DND-41 (cell line): ENCODE data around the gene NR1H4.

ENCODE experiments used
- ATAC-seq: fragments of 200-7000 bp; cut with Tn5 transposase; 3 replicates; pipeline ENCODE4 v1.9.1; 2021; ENCODE audit warnings: low read depth; ENCODE audit not compliant: insufficient read depth
- DNase-seq: peaks from one replicate; pipeline ENCODE4 v3.0.0-alpha.2; 2020
- H2AFZ ChIP-seq: 2 replicates; pipeline ENCODE4 v1.6.0; 2012; ENCODE audit warnings: low read depth, low read length
- H3K27ac ChIP-seq: 2 replicates; pipeline ENCODE4 v1.5.1; 2012; ENCODE audit warnings: low read length, inconsistent platforms
- H3K27me3 ChIP-seq: fragments of 200-600 bp; sonication (generic); 2 replicates; pipeline ENCODE4 v1.6.0; 2012; ENCODE audit warnings: low read length, mild to moderate bottlenecking, inconsistent platforms; ENCODE audit not compliant: insufficient read depth, poor library complexity
- H3K36me3 ChIP-seq: 2 replicates; pipeline ENCODE4 v1.5.1; 2012; ENCODE audit warnings: low read length, inconsistent platforms; ENCODE audit not compliant: insufficient read depth
- H3K4me1 ChIP-seq: 2 replicates; pipeline ENCODE4 v1.5.1; 2012; ENCODE audit warnings: mild to moderate bottlenecking, low read length; ENCODE audit not compliant: insufficient read depth
- H3K4me2 ChIP-seq: 2 replicates; pipeline ENCODE4 v1.6.0; 2012; ENCODE audit warnings: mild to moderate bottlenecking, moderate library complexity, low read length, inconsistent platforms; ENCODE audit not compliant: insufficient read depth
- H3K4me3 ChIP-seq, 2 experiments: fragments of 200-600 bp in 1 of 2; shearing (Covaris generic) in 1 of 2; 2 replicates each; pipeline ENCODE4 v1.5.1; 2012 to 2016; ENCODE audit warnings: inconsistent platforms in 2 of 2, low read length in 2 of 2, mild to moderate bottlenecking in 2 of 2, low read depth in 1 of 2, moderate library complexity in 1 of 2
- H3K79me2 ChIP-seq: 2 replicates; pipeline ENCODE4 v1.6.0; 2012; ENCODE audit warnings: low read length, inconsistent platforms; ENCODE audit not compliant: insufficient read depth
- H3K9ac ChIP-seq: 2 replicates; pipeline ENCODE4 v1.6.0; 2012; ENCODE audit warnings: low read depth, mild to moderate bottlenecking, inconsistent platforms, low read length, moderate library complexity
- H3K9me3 ChIP-seq: 2 replicates; pipeline ENCODE4 v1.5.1; 2012; ENCODE audit warnings: low read length, moderate library complexity, mild to moderate bottlenecking, inconsistent platforms; ENCODE audit not compliant: insufficient read depth, severe bottlenecking
- H4K20me1 ChIP-seq: 2 replicates; pipeline ENCODE4 v1.6.0; 2012; ENCODE audit warnings: low read length; ENCODE audit not compliant: insufficient read depth
- EZH2 ChIP-seq: IDR thresholded peaks from 3 replicates; pipeline ENCODE4 v1.6.1; 2012; ENCODE audit warnings: borderline replicate concordance, low read depth, mild to moderate bottlenecking, moderate library complexity, low read length, inconsistent platforms; ENCODE audit not compliant: severe bottlenecking
- TF ChIP-seq, protein P1 (sequence below): IDR thresholded peaks from 2 replicates; pipeline ENCODE4 v1.5.1; 2012; ENCODE audit warnings: borderline replicate concordance, low read length, moderate library complexity, mild to moderate bottlenecking; ENCODE audit not compliant: poor library complexity, severe bottlenecking; ENCODE audit errors: extremely low read depth

The NR1H4 gene

DNA sequence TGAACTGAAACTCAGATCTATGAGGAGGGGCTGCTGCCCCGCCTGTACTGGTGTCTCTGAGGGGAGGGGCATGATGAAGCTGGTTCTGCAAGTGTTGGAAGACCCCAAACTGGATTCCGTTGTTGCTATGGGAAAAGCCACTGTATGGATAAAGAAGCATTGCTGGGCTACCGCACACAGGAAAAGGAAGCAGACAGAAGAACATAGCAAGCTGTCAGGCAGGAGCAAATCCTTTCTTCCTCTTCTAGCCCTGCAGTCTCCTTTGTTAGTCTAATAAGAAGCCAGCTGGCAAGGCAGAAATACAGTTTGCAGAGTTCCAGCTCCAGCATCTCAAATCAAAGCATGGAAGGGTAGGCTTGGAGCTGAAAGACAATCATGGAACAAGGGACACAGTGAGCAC is 26.3 kb upstream of the NR1H4 start:
- H2AFZ ChIP-seq, result no peak overlapping the region
- H3K27ac ChIP-seq, result no peak overlapping the region
- H3K79me2 ChIP-seq, result no peaks in the 10 kb centered on the region
- H3K4me1 ChIP-seq, result no peaks in the 10 kb centered on the region
- TF ChIP-seq, protein P1, sequence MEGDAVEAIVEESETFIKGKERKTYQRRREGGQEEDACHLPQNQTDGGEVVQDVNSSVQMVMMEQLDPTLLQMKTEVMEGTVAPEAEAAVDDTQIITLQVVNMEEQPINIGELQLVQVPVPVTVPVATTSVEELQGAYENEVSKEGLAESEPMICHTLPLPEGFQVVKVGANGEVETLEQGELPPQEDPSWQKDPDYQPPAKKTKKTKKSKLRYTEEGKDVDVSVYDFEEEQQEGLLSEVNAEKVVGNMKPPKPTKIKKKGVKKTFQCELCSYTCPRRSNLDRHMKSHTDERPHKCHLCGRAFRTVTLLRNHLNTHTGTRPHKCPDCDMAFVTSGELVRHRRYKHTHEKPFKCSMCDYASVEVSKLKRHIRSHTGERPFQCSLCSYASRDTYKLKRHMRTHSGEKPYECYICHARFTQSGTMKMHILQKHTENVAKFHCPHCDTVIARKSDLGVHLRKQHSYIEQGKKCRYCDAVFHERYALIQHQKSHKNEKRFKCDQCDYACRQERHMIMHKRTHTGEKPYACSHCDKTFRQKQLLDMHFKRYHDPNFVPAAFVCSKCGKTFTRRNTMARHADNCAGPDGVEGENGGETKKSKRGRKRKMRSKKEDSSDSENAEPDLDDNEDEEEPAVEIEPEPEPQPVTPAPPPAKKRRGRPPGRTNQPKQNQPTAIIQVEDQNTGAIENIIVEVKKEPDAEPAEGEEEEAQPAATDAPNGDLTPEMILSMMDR, result no peak
- no peak for TF ChIP-seq EZH2
- no peaks in the 10 kb centered on the region for H3K9me3 ChIP-seq
- no peak overlapping the region for H3K9ac ChIP-seq
- ATAC-seq (no peak), DNase-seq (no peak)
- no peaks in the 10 kb centered on the region for H3K36me3 ChIP-seq
- no peak overlapping the region for H3K4me2 ChIP-seq
- H3K4me3 ChIP-seq, result no peak overlapping the region
- H4K20me1 ChIP-seq, result no peaks in the 10 kb centered on the region
- no peaks in the 10 kb centered on the region for H3K27me3 ChIP-seq

DNA sequence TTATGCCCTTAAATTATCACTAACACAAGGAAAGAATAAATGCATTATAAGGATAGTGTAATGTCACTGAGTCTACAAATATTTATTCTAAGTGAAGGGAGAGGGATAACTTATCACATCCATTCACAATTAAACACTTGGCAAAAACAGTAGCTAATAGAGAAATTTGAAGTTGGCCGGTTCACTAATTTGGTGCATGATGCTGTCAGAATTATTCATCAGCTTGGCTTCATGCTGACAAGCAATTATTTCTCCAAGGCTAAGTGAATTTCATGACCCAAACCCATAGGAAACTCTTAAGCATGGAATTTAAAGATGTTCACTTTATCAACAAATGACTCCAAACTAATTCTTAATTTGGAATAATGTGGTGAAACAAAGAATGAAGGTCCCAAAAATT is 25.0 kb upstream of the NR1H4 start:
- no peaks in the 10 kb centered on the region for H3K27me3 ChIP-seq
- no peak overlapping the region for H3K27ac ChIP-seq
- H3K9ac ChIP-seq, result no peak overlapping the region

DNA sequence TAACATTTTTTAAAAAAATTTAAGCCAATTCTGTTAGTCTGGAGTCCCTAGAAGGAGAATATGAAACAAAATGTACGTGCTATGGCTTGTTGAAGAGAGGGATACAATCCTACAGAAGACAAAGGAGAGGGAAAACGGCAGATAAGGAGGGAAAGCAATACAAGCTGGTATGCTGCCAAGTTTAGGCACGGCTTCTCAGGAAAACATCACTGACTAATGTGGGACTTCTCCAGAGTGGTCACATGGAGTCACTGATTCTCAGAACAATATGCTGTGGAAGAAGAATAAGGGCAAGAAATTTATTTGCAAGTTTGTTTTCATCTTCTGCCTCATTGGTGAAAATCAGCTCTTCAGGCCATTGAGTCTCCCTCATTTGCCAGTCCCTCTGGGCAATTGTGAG is 22.9 kb upstream of the NR1H4 start:
- H4K20me1 ChIP-seq, result no peaks in the 10 kb centered on the region
- no peak overlapping the region for H3K27ac ChIP-seq
- no peaks in the 10 kb centered on the region for H3K36me3 ChIP-seq
- no peak overlapping the region for H2AFZ ChIP-seq
- H3K4me1 ChIP-seq, result no peaks in the 10 kb centered on the region
- H3K9me3 ChIP-seq, result no peaks in the 10 kb centered on the region
- no peaks in the 10 kb centered on the region for H3K79me2 ChIP-seq
- TF ChIP-seq, protein P1, result no peak
- TF ChIP-seq EZH2, result no peak
- no peak overlapping the region for H3K9ac ChIP-seq
- DNase-seq, result no peak
- no peak overlapping the region for H3K4me3 ChIP-seq
- no peak for ATAC-seq
- H3K4me2 ChIP-seq, result no peak overlapping the region
- no peaks in the 10 kb centered on the region for H3K27me3 ChIP-seq

More for the DNA sequence above, 25.0 kb upstream of the NR1H4 start:
- H2AFZ ChIP-seq, result no peak overlapping the region
- no peak for ATAC-seq
- H3K79me2 ChIP-seq, result no peaks in the 10 kb centered on the region
- no peaks in the 10 kb centered on the region for H3K4me1 ChIP-seq
- no peak for DNase-seq
- no peaks in the 10 kb centered on the region for H3K9me3 ChIP-seq
- TF ChIP-seq, protein P1, result no peak
- TF ChIP-seq EZH2, result no peak
- H3K36me3 ChIP-seq, result no peaks in the 10 kb centered on the region
- no peak overlapping the region for H3K4me3 ChIP-seq
- no peaks in the 10 kb centered on the region for H4K20me1 ChIP-seq
- no peak overlapping the region for H3K4me2 ChIP-seq

DNA sequence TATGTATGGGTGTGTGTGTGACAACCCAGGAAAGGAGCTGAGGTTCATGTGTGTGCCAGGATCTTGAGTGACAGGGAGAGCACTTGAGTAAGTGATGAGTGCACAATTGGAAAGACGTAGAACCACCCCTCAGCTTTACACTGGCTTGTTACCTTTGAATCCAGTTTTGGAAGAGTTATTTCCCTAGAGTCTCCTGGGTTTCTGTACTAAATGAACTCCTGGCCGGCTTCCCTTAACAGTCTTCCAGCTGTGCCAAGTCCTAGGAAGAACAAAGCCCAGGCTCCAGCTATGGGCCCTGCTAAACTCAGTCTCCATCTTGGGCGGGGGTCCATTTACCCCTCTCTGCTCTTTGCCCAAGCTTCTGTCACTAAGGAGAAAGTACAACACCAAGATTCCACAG is 19.7 kb upstream of the NR1H4 start:
- H2AFZ ChIP-seq, result no peak overlapping the region
- H3K9ac ChIP-seq, result no peak overlapping the region
- H3K4me3 ChIP-seq, result no peak overlapping the region
- H3K4me1 ChIP-seq, result no peaks in the 10 kb centered on the region
- no peaks in the 10 kb centered on the region for H3K36me3 ChIP-seq
- no peak overlapping the region for H3K4me2 ChIP-seq
- no peak for ATAC-seq
- H3K27ac ChIP-seq, result no peak overlapping the region
- no peaks in the 10 kb centered on the region for H4K20me1 ChIP-seq
- no peak for DNase-seq
- H3K79me2 ChIP-seq, result no peaks in the 10 kb centered on the region
- TF ChIP-seq EZH2, result no peak
- TF ChIP-seq, protein P1, result no peak
- H3K27me3 ChIP-seq, result no peaks in the 10 kb centered on the region
- H3K9me3 ChIP-seq, result no peaks in the 10 kb centered on the region
